ENCODE measurements around the gene NT5C1B. TPM values are rescaled to one million over a fixed set of nuclear protein-coding genes. Genes with fewer than 3 reads are reported as not detected.

NT5C1B gene
- total RNA-seq, 3 donors from 2014 or later, result not detected

DNA sequence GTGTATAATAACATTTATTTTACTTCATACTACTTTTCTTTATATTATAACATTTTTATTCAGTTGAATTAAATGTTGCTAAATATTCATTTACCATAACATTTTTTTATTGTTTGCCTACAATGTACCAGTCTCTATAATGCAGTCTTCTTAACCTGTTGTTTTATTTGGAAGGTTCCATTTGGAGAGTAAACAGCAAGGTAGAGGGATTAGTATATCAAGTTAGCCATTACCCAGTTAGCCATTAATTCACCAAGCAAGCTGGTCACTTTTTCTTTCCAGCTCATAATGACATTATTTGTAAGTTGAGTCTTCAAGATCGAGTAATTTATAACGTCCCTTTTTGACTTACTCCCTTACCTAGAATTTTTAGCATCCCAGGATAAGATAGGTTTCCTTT, 29.7 kb upstream of the NT5C1B start:
- Histone ChIP-seq H3K4me1 (no peaks in the 10 kb centered on the region), H3K9me3 (no peaks in the 10 kb centered on the region), H3K27ac (no peak overlapping the region), H3K4me3 (no peak overlapping the region), H3K27me3 (no peaks in the 10 kb centered on the region), H3K36me3 (no peaks in the 10 kb centered on the region)
- no peak for DNase-seq (ENCODE audit: low spot score in 2 of 2)
- intact Hi-C loops (cut with DNase I; ENCODE audit: low total_unique reads), result no loop called here
- TF ChIP-seq POLR2AphosphoS5 (IDR thresholded peaks at IDR 0.05) (no peak), POLR2A (IDR thresholded peaks at IDR 0.05) (no peak)
- TF ChIP-seq, protein P1, sequence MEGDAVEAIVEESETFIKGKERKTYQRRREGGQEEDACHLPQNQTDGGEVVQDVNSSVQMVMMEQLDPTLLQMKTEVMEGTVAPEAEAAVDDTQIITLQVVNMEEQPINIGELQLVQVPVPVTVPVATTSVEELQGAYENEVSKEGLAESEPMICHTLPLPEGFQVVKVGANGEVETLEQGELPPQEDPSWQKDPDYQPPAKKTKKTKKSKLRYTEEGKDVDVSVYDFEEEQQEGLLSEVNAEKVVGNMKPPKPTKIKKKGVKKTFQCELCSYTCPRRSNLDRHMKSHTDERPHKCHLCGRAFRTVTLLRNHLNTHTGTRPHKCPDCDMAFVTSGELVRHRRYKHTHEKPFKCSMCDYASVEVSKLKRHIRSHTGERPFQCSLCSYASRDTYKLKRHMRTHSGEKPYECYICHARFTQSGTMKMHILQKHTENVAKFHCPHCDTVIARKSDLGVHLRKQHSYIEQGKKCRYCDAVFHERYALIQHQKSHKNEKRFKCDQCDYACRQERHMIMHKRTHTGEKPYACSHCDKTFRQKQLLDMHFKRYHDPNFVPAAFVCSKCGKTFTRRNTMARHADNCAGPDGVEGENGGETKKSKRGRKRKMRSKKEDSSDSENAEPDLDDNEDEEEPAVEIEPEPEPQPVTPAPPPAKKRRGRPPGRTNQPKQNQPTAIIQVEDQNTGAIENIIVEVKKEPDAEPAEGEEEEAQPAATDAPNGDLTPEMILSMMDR (IDR thresholded peaks at IDR 0.05), result no peak

DNA sequence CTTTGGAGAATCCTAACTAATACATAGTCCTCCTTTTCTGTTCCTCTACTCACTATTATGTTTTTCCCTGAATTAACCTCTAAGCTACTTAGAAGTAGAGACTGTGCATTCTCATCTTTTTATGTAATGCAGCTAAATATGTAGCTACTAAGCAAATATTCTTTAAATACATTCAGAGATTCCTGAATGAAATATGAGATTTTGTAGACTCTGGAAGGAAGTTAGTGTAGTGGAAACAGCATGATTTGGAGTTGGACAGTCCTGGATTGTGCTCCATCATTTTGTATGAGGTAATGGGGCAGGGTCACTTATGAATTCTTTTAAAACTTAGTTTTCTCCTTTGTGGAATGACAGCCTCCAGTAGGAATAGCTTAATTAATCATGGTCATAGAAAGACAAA, 24.7 kb upstream of the NT5C1B start:
- no peak overlapping the region for H3K27ac ChIP-seq
- TF ChIP-seq, protein P1 (IDR thresholded peaks at IDR 0.05), result no peak
- TF ChIP-seq POLR2AphosphoS5 (IDR thresholded peaks at IDR 0.05) (no peak), POLR2A (IDR thresholded peaks at IDR 0.05) (no peak)
- intact Hi-C loops (cut with DNase I; ENCODE audit: low total_unique reads), result no loop called here

DNA sequence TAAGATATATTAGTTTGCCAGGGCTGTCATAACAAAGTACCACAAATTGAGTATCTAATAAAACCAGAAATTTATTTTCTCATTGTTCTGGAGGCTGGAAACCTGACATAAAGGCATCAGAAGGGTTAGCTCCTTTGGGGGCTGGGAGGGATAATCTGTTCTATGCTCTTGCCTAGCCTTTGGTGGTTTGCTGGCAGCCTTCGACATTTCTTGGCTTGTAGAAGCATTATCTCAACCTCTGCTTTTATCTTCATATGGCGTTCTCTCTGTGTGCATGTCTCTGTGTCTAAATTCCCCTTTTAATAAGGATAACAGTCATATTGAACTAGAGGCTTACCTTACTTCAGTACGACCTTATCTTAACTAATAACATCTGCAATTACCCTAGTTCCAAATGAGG, 22.8 kb upstream of the NT5C1B start:
- Histone ChIP-seq H3K27ac (no peak overlapping the region), H3K4me3 (no peak overlapping the region), H3K36me3 (no peaks in the 10 kb centered on the region), H3K9me3 (no peaks in the 10 kb centered on the region), H3K27me3 (no peaks in the 10 kb centered on the region), H3K4me1 (no peaks in the 10 kb centered on the region)
- DNase-seq (ENCODE audit: low spot score in 2 of 2), result no peak
- TF ChIP-seq, protein P1 (IDR thresholded peaks at IDR 0.05), result no peak
- TF ChIP-seq POLR2AphosphoS5 (IDR thresholded peaks at IDR 0.05) (no peak), POLR2A (IDR thresholded peaks at IDR 0.05) (no peak)
- intact Hi-C loops (cut with DNase I; ENCODE audit: low total_unique reads), result no loop called here

More for the DNA sequence above, 24.7 kb upstream of the NT5C1B start:
- Histone ChIP-seq H3K4me3 (no peak overlapping the region), H3K4me1 (no peaks in the 10 kb centered on the region), H3K27me3 (no peaks in the 10 kb centered on the region), H3K36me3 (no peaks in the 10 kb centered on the region), H3K9me3 (no peaks in the 10 kb centered on the region)
- no peak for DNase-seq (ENCODE audit: low spot score in 2 of 2)

DNA sequence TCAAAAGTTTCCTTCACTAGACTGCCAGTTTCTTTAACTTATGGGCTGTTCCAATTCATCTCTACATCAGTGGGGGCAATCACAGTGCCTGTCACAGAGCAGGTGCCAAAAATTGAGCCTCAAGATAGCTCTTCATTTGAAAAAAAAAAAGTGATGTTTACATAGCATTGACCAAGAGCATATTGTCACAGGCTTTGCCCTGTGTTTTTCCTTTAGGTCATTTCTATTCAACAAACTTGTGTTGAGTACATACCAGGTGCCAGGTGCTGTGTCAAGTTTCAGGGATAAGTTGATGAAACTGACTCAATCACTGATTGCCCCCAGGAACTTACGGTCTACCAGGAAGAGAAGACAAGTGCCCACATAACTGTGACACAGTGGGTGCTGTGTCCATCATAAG, 22.2 kb upstream of the NT5C1B start:
- no peaks in the 10 kb centered on the region for H3K4me1 ChIP-seq
- intact Hi-C loops (cut with DNase I; ENCODE audit: low total_unique reads), result no loop called here
- TF ChIP-seq, protein P1 (IDR thresholded peaks at IDR 0.05), result no peak
- no peak for TF ChIP-seq POLR2A (IDR thresholded peaks at IDR 0.05)
- no peak for TF ChIP-seq POLR2AphosphoS5 (IDR thresholded peaks at IDR 0.05)
- no peaks in the 10 kb centered on the region for H3K27me3 ChIP-seq
- no peak overlapping the region for H3K4me3 ChIP-seq
- no peaks in the 10 kb centered on the region for H3K36me3 ChIP-seq
- no peak for DNase-seq (ENCODE audit: low spot score in 2 of 2)
- no peak overlapping the region for H3K27ac ChIP-seq
- H3K9me3 ChIP-seq, result no peaks in the 10 kb centered on the region

DNA sequence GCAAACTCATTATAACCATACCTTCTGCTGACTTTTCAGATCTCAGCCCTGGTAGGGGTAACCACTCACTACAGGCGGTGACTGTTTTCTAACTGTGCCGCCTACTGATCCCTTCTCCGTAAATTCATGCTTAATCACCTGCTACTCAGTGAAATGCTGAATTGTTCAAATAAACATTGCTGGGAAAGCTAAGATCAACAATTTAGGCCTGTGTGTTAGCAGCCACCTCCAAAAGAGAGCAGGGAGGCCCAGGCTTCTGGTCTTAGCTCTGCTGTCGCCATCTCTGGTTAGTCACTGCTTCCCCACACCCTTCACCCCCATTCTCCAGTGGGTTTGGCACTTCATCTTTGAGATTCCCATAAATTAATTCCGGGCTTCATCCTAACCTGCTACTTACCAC, 21.8 kb upstream of the NT5C1B start:
- no peak overlapping the region for H3K4me3 ChIP-seq
- intact Hi-C loops (cut with DNase I; ENCODE audit: low total_unique reads), result no loop called here
- no peaks in the 10 kb centered on the region for H3K36me3 ChIP-seq
- H3K4me1 ChIP-seq, result no peaks in the 10 kb centered on the region
- TF ChIP-seq POLR2A (IDR thresholded peaks at IDR 0.05) (no peak), POLR2AphosphoS5 (IDR thresholded peaks at IDR 0.05) (no peak)
- TF ChIP-seq, protein P1 (IDR thresholded peaks at IDR 0.05), result no peak
- no peak for DNase-seq (ENCODE audit: low spot score in 2 of 2)
- no peaks in the 10 kb centered on the region for H3K9me3 ChIP-seq
- no peak overlapping the region for H3K27ac ChIP-seq
- no peaks in the 10 kb centered on the region for H3K27me3 ChIP-seq
